NCI-H2171 (cell line): ENCODE data around the gene PPP1R26.
"Not testable (repeated sequence)": the region's sequence is repeated elsewhere in the genome, so short reads cannot be mapped to it uniquely, and the experiment has no call there.

Experiments
- DNase-seq: peaks from one replicate; lab custom pipeline; 2025; lab: John Stamatoyannopoulos, UW

The PPP1R26 gene

GRCh38 chr9:135479469-135480052, at the start of gene PPP1R26:
Gene PPP1R26 (plus strand): TSS chr9:135479782. CDS start chr9:135484511, 4,729 bp downstream.
- no peak for DNase-seq

- no peak for DNase-seq
Observed at GRCh38 chr9:135437259-135437658, 42.3 kb upstream of the PPP1R26 start.

GRCh38 chr9:135437696-135438095, 41.9 kb upstream of the PPP1R26 start:
- not testable (repeated sequence) for DNase-seq

GRCh38 chr9:135438581-135439232, 40.9 kb upstream of the PPP1R26 start:
- not testable (repeated sequence) for DNase-seq

- DNase-seq: not testable (repeated sequence)
Observed at GRCh38 chr9:135439514-135439913, 40.1 kb upstream of the PPP1R26 start.

- no peak for DNase-seq
Observed at GRCh38 chr9:135439916-135440315, 39.7 kb upstream of the PPP1R26 start.

GRCh38 chr9:135440620-135441019, 39.0 kb upstream of the PPP1R26 start:
- DNase-seq: no peak

- not testable (repeated sequence) for DNase-seq
Observed at GRCh38 chr9:135441105-135442071, 38.2 kb upstream of the PPP1R26 start.

GRCh38 chr9:135442075-135442474, 37.5 kb upstream of the PPP1R26 start:
- no peak for DNase-seq

GRCh38 chr9:135443797-135444425, 35.7 kb upstream of the PPP1R26 start:
- DNase-seq: no peak

GRCh38 chr9:135447126-135447525, 32.5 kb upstream of the PPP1R26 start:
- DNase-seq: no peak

GRCh38 chr9:135448663-135449100, 30.9 kb upstream of the PPP1R26 start:
- DNase-seq: peak; percentile 55

GRCh38 chr9:135449532-135449931, 30.1 kb upstream of the PPP1R26 start:
- peak; percentile 76 for DNase-seq

GRCh38 chr9:135450956-135451355, 28.6 kb upstream of the PPP1R26 start:
- DNase-seq: no peak

- not testable (repeated sequence) for DNase-seq
Observed at GRCh38 chr9:135451909-135452308, 27.7 kb upstream of the PPP1R26 start.

GRCh38 chr9:135454737-135455136, 24.8 kb upstream of the PPP1R26 start:
- DNase-seq: no peak

GRCh38 chr9:135455401-135456030, 24.1 kb upstream of the PPP1R26 start:
- no peak for DNase-seq

- DNase-seq: peak; percentile 65
Observed at GRCh38 chr9:135456436-135457104, 23.0 kb upstream of the PPP1R26 start.

GRCh38 chr9:135458478-135458877, 21.1 kb upstream of the PPP1R26 start:
- DNase-seq: not testable (repeated sequence)

GRCh38 chr9:135461936-135462335, 17.6 kb upstream of the PPP1R26 start:
- DNase-seq: peak; percentile 63

GRCh38 chr9:135463140-135463539, 16.4 kb upstream of the PPP1R26 start:
- DNase-seq: no peak
